CD4-positive, alpha-beta T cell treated with Interleukin-21 for 1 hour (primary cell): ENCODE results near the gene GRK5.

ENCODE experiments used
- DNase-seq: peaks from one replicate; pipeline ENCODE4 v3.0.0-alpha.2; 2020

The GRK5 gene

GRCh38 chr10:119281581-119282071, 74.3 kb downstream of the GRK5 start:
- no peak for DNase-seq

- no peak for DNase-seq
Measured at GRCh38 chr10:119282446-119282845, 75.1 kb downstream of the GRK5 start.

- DNase-seq: no peak
Measured at GRCh38 chr10:119283387-119283786, 76.0 kb downstream of the GRK5 start.

GRCh38 chr10:119283818-119284217, 76.4 kb downstream of the GRK5 start:
- peak; percentile 54 for DNase-seq

GRCh38 chr10:119284679-119285096, 77.3 kb downstream of the GRK5 start:
- DNase-seq: no peak

GRCh38 chr10:119285495-119286267, 78.3 kb downstream of the GRK5 start:
- DNase-seq: peak; percentile 27

- no peak for DNase-seq
Measured at GRCh38 chr10:119286516-119286915, 79.1 kb downstream of the GRK5 start.

- DNase-seq: no peak
Measured at GRCh38 chr10:119286983-119287633, 79.7 kb downstream of the GRK5 start.

GRCh38 chr10:119288574-119289001, 81.2 kb downstream of the GRK5 start:
- no peak for DNase-seq

- no peak for DNase-seq
Measured at GRCh38 chr10:119289227-119289920, 82.0 kb downstream of the GRK5 start.

GRCh38 chr10:119290301-119291048, 83.1 kb downstream of the GRK5 start:
- DNase-seq: no peak

GRCh38 chr10:119291223-119291900, 84.0 kb downstream of the GRK5 start:
- no peak for DNase-seq

GRCh38 chr10:119292968-119293760, 85.8 kb downstream of the GRK5 start:
- DNase-seq: no peak

GRCh38 chr10:119296703-119297102, 89.3 kb downstream of the GRK5 start:
- no peak for DNase-seq

GRCh38 chr10:119297207-119297968, 90.0 kb downstream of the GRK5 start:
- DNase-seq: no peak

GRCh38 chr10:119298810-119299209, 91.4 kb downstream of the GRK5 start:
- no peak for DNase-seq

GRCh38 chr10:119299531-119299930, 92.2 kb downstream of the GRK5 start:
- peak; percentile 35 for DNase-seq

- peak; percentile 79 for DNase-seq
Measured at GRCh38 chr10:119301397-119301796, 94.0 kb downstream of the GRK5 start.

GRCh38 chr10:119302172-119302571, 94.8 kb downstream of the GRK5 start:
- DNase-seq: no peak

- DNase-seq: no peak
Measured at GRCh38 chr10:119302591-119303253, 95.4 kb downstream of the GRK5 start.
